Measurements from ENCODE around the gene TOX2. TPM values are rescaled to one million over a fixed set of nuclear protein-coding genes. Genes with fewer than 3 reads are reported as not detected.

TOX2 gene
- total and polyA plus RNA-seq, 2 donors from 2014 or later: 4.7 to 5.9 TPM

DNA sequence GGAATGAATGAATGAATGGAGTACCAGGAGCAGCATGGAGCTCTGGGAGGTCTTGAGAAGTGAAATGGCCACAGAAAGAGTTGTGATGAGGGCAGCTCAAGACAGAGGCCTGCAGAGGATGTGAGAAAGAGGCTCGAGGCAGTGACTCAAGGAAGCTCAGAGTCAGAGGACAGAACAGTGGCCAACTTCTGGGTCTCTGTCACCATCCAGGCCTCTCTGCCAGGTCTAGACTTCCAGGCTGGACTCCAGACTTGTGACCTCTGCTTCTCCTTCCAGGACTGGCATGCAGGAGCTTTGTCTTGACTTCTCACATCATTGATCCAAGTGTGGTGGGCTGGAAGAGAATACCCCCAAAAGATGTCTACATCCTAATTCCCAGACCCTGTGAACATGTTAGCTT lies 119.8 kb downstream of the TOX2 start:
- H3K36me3 ChIP-seq (ENCODE audit: control insufficient read depth in 2 of 3, insufficient read depth in 3 of 3, low read length in 3 of 3): no peaks in the 10 kb centered on the region
- no peak overlapping the region for H3K9ac ChIP-seq (ENCODE audit: low read length in 3 of 3)
- no peaks in the 10 kb centered on the region for H3K4me1 ChIP-seq (ENCODE audit: control insufficient read depth in 2 of 3, insufficient read depth in 2 of 3, low read depth in 1 of 3, low read length in 3 of 3)
- peak in 1 of 5 donors; percentile 4 for DNase-seq
- intact Hi-C loops (cut with DNase I): no loop called here
- no peaks in the 10 kb centered on the region for H3K9me3 ChIP-seq (ENCODE audit: control insufficient read depth in 2 of 3, insufficient read depth in 1 of 3, low read length in 3 of 3)
- no peak overlapping the region for H3K27ac ChIP-seq (ENCODE audit: low read depth in 2 of 2, low read length in 2 of 2)
- TF ChIP-seq CTCF (IDR thresholded peaks at IDR 0.05; ENCODE audit: borderline replicate concordance, extremely low read depth, insufficient read depth): no peak
- H3K4me3 ChIP-seq (ENCODE audit: low read length in 3 of 3): no peak overlapping the region
- H3K27me3 ChIP-seq (ENCODE audit: control insufficient read depth, insufficient read depth, low read length): no peaks in the 10 kb centered on the region
- FAIRE-seq: no peak

GRCh38 chr20:44034965-44035635 lies 120.4 kb downstream of the TOX2 start:
- DNase-seq (peak in 1 of 5 donors; percentile 4), FAIRE-seq (no peak)
- no peak for TF ChIP-seq CTCF (IDR thresholded peaks at IDR 0.05; ENCODE audit: borderline replicate concordance, extremely low read depth, insufficient read depth)
- Histone ChIP-seq H3K4me1 (ENCODE audit: control insufficient read depth in 2 of 3, insufficient read depth in 2 of 3, low read depth in 1 of 3, low read length in 3 of 3) (no peaks in the 10 kb centered on the region), H3K9ac (ENCODE audit: low read length in 3 of 3) (no peak overlapping the region), H3K36me3 (ENCODE audit: control insufficient read depth in 2 of 3, insufficient read depth in 3 of 3, low read length in 3 of 3) (no peaks in the 10 kb centered on the region), H3K27ac (ENCODE audit: low read depth in 2 of 2, low read length in 2 of 2) (no peak overlapping the region), H3K9me3 (ENCODE audit: control insufficient read depth in 2 of 3, insufficient read depth in 1 of 3, low read length in 3 of 3) (no peaks in the 10 kb centered on the region), H3K4me3 (ENCODE audit: low read length in 3 of 3) (no peak overlapping the region), H3K27me3 (ENCODE audit: control insufficient read depth, insufficient read depth, low read length) (no peaks in the 10 kb centered on the region)
- intact Hi-C loops (cut with DNase I): no loop called here

- no peak overlapping the region for H3K4me3 ChIP-seq (ENCODE audit: low read length in 3 of 3)
- no peak overlapping the region for H3K27ac ChIP-seq (ENCODE audit: low read depth in 2 of 2, low read length in 2 of 2)
- no peaks in the 10 kb centered on the region for H3K9me3 ChIP-seq (ENCODE audit: control insufficient read depth in 2 of 3, insufficient read depth in 1 of 3, low read length in 3 of 3)
- no peaks in the 10 kb centered on the region for H3K36me3 ChIP-seq (ENCODE audit: control insufficient read depth in 2 of 3, insufficient read depth in 3 of 3, low read length in 3 of 3)
- no peak for FAIRE-seq
- no peak overlapping the region for H3K9ac ChIP-seq (ENCODE audit: low read length in 3 of 3)
- intact Hi-C loops (cut with DNase I): no loop called here
- no peaks in the 10 kb centered on the region for H3K27me3 ChIP-seq (ENCODE audit: control insufficient read depth, insufficient read depth, low read length)
- DNase-seq: peak in 2 of 5 donors; percentile 6 to 7
- H3K4me1 ChIP-seq (ENCODE audit: control insufficient read depth in 2 of 3, insufficient read depth in 2 of 3, low read depth in 1 of 3, low read length in 3 of 3): no peaks in the 10 kb centered on the region
- no peak for TF ChIP-seq CTCF (IDR thresholded peaks at IDR 0.05; ENCODE audit: borderline replicate concordance, extremely low read depth, insufficient read depth)
Observed at GRCh38 chr20:44035924-44036323, 121.3 kb downstream of the TOX2 start.

DNA sequence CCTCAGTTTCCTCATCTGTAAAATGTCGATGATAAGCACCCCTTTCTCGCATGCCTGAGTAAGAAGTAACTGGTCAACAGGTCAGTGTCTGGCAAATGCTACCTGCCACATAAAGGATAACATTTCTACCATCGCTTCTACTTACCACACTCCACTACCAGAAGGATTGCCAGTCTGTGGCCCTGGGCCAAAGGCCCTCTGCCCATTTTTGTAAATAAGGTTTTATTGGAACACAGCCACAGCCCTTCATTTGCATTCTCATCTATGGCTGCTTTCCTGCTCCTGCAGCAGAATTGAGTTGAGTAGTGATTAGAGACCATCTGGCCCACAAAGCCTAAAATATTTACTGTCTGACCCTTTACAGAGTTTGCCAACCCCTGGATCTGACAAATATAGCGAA lies 121.8 kb downstream of the TOX2 start:
- TF ChIP-seq CTCF (IDR thresholded peaks at IDR 0.05; ENCODE audit: borderline replicate concordance, extremely low read depth, insufficient read depth): no peak
- Histone ChIP-seq H3K4me3 (ENCODE audit: low read length in 3 of 3) (no peak overlapping the region), H3K36me3 (ENCODE audit: control insufficient read depth in 2 of 3, insufficient read depth in 3 of 3, low read length in 3 of 3) (no peaks in the 10 kb centered on the region), H3K27me3 (ENCODE audit: control insufficient read depth, insufficient read depth, low read length) (no peaks in the 10 kb centered on the region), H3K27ac (ENCODE audit: low read depth in 2 of 2, low read length in 2 of 2) (no peak overlapping the region), H3K9me3 (ENCODE audit: control insufficient read depth in 2 of 3, insufficient read depth in 1 of 3, low read length in 3 of 3) (no peaks in the 10 kb centered on the region), H3K4me1 (ENCODE audit: control insufficient read depth in 2 of 3, insufficient read depth in 2 of 3, low read depth in 1 of 3, low read length in 3 of 3) (no peaks in the 10 kb centered on the region), H3K9ac (ENCODE audit: low read length in 3 of 3) (no peak overlapping the region)
- intact Hi-C loops (cut with DNase I): no loop called here
- DNase-seq (no peak), FAIRE-seq (no peak)
